Measurements from ENCODE around the gene SFTPA2.
A peak's percentile ranks its signal among the peaks of the same experiment; 100 is the strongest.
"Not testable (repeated sequence)": the region's sequence is repeated elsewhere in the genome, so short reads cannot be mapped to it uniquely, and the experiment has no call there.

Gene SFTPA2

GRCh38 chr10:79560160-79560709 is at the start of gene SFTPA2:
Gene SFTPA2, minus strand, starts transcription at chr10:79560407. Its CDS starts 924 bp downstream, at chr10:79559483.
- DNase-seq = no peak

- no peak for DNase-seq
These were observed 48.5 kb upstream of the SFTPA2 start for GRCh38 chr10:79608505-79609375.

DNA sequence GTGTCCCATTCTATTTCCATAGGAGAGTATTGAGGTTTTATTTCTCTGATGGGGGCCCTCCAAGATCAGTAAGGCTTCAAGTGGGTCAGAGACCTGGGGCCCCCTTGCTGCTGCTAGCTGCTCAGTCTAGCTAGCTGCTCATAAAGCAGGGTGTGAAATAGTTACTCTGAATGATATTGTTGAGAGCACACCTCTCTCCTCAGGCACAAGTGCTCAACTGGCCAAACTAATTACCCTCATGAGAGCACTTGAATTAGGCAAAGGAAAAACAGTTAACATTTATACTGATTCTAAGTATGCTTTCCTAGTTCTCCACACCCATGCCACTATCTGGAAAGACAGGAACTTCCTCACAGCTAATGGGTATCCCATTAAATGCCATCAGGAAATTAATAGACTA is 45.1 kb upstream of the SFTPA2 start:
- DNase-seq = no peak

GRCh38 chr10:79604294-79604693 is 44.1 kb upstream of the SFTPA2 start:
- DNase-seq = no peak

- no peak for DNase-seq
These were observed 42.7 kb upstream of the SFTPA2 start for GRCh38 chr10:79602953-79603352.

GRCh38 chr10:79601939-79602338 is 41.7 kb upstream of the SFTPA2 start:
- no peak for DNase-seq

- not testable (repeated sequence) for DNase-seq
These were observed 39.4 kb upstream of the SFTPA2 start for GRCh38 chr10:79599644-79600043.

GRCh38 chr10:79595510-79595909 is 35.3 kb upstream of the SFTPA2 start:
- DNase-seq = no peak

DNA sequence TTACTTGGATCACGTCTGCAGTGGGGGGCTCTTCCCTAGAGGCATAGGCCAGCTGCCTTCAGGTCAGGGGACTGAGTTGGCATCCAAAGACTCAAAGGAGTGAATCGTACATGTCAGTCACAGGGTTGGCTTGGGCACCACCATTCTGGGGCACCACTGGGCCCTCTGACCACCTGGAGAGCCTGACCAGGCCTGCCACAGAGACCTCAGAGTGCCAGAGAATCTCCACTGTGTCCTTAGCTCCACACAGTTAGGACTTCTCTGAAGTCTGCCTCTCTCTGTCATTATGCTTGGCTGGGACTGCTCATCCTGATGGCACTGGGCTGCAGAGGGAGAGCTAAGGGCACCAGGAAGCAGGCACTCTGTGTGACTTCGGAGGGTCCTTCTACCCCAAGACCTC is 34.4 kb upstream of the SFTPA2 start:
- not testable (repeated sequence) for DNase-seq

DNA sequence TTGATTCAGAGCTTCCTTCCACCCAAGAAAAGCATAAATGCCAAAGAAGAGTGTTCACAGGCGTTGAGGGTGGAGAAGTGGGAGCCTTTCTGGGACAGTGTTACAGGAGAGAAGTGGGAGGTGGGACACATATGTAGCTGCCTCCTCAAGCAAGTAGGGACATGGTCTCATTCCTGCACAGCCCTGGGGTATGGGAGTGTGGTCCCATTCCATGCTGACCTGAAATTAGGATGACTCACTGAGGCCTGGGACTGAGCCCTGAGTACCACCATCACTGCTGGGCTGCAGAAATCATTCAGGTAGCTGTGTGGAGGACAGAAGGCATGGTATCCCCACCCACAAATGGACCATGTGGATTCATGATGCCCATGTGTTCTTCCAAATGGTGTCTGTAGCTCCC is 33.2 kb upstream of the SFTPA2 start:
- DNase-seq = no peak

GRCh38 chr10:79588800-79589199 is 28.6 kb upstream of the SFTPA2 start:
- no peak for DNase-seq

- no peak for DNase-seq
These were observed 26.7 kb upstream of the SFTPA2 start for GRCh38 chr10:79586933-79587332.

GRCh38 chr10:79585870-79586527 is 25.8 kb upstream of the SFTPA2 start:
- no peak for DNase-seq

- no peak for DNase-seq
These were observed 23.3 kb upstream of the SFTPA2 start for GRCh38 chr10:79583488-79584024.

DNA sequence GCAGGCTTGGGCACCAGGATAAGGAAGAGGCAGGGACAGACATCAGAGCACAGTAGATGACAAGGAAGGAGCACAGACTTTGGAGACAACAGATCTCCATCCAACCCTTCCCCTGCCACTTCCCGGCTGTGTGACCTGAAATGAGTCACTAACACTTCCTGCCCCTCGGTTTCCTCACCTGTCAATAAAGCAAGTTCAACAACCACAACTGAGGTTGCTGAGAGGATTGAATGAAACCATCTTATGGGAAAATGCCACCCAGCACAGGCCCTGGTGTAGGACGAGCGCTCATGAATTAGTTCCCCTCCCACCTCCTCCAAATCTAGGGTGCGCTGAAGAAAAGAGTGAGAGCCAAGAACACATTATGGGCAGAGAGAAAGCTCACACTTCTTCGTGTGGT is 22.7 kb upstream of the SFTPA2 start:
- not testable (repeated sequence) for DNase-seq

DNA sequence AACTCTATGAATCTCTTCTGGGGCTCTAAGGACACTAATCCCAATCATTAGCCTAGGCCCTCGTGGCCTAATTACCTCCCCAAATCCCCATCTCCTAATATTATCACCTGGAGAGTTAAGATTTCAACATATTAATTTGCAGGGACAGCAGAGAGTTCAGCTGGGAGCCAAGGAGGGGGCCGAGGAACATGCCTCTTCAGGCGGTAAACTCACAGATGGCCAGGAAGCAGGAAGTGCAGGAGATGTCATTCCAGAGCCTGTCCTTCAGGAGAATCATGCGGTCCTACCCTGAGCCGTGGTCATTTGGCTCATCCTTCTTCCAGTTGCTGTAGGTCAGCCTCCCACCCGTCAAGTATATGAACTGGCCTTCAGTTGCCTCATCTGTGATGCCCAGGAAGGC is 21.9 kb upstream of the SFTPA2 start:
- no peak for DNase-seq

DNA sequence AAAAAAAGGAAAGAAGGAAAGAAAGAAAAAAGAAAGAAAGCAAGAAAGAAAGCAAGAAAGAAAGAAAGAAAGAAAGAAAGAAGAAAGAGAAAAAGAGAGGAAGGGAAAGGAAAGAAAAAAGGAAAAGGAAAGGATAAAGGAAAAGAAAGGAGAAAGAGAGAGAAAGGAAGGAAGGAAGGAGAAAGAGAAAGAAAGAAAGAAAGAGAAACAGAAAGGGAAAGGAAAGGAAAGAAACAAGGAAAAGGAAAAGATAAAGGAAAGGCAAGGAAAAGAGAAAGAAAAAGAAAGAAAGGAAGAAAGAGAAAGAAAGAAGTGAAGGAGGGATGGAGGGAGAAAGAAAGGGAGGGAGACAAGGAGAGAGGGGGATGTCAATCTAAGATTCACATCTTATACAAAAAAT is 20.8 kb upstream of the SFTPA2 start:
- no peak for DNase-seq

- DNase-seq = no peak
These were observed 19.2 kb upstream of the SFTPA2 start for GRCh38 chr10:79579361-79579760.

DNA sequence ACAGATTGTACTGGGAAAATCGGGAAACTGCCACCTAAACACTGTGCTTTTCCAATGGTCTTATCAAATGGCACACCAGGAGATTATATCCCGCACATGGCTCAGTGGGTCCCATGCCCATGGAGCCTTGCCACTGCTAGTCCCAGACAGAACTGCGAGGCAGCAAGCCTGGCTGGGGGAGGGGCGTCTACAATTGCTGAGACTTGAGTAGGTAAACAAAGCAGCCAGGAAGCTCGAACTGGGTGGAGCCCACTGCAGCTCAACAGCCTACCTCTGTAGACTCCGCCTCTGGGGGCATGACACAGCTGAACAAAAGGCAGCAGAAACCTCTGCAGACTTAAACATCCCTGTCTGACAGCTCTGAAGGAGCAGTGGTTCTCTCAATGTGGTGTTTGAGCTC is 10.4 kb upstream of the SFTPA2 start:
- not testable (repeated sequence) for DNase-seq

- no peak for DNase-seq
These were observed 3.2 kb upstream of the SFTPA2 start for GRCh38 chr10:79563426-79563825.

- DNase-seq = peak; percentile 44
These were observed 2.0 kb upstream of the SFTPA2 start for GRCh38 chr10:79562135-79562756.

DNA sequence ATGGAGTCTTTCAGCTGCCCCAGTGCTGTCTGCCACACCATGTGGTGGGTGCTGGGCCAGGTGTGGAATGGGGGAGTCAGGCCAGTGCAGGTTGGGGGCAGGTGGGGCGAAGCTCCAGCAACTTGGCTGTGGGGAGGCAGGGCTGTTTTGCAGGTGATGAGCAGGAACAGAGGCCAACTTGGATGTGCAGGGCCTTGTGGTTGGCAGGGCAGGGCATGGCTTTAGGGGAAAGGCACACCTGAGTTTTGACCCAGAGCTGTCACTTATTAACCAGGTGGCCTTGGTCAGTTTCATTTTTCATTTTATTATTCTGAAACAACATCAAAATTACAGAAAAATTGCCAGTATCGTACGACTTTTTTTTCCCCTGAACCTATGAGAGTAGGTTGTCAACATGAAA is 1.1 kb upstream of the SFTPA2 start:
- DNase-seq = no peak

- DNase-seq = no peak
These were observed 481 bp downstream of the SFTPA2 start for GRCh38 chr10:79559726-79560125.
